IPS DF 19.7 (cell line): ENCODE measurements around the gene ALG13.
"Not testable (repeated sequence)": the region's sequence is repeated elsewhere in the genome, so short reads cannot be mapped to it uniquely, and the experiment has no call there.

Experiments used
- DNase-seq: peaks from one replicate; pipeline ENCODE4 v3.0.0-alpha.2; 2013; ENCODE audit warnings: low read depth, low spot score

The ALG13 gene

GRCh38 chrX:111680988-111681779 is at the start of gene ALG13:
Gene ALG13, plus strand, starts transcription at chrX:111681170. Its CDS starts 49 bp downstream, at chrX:111681219.
- DNase-seq: peak; percentile 42

GRCh38 chrX:111634823-111635729 is 45.9 kb upstream of the ALG13 start:
- no peak for DNase-seq

- DNase-seq: no peak
These were observed 39.0 kb upstream of the ALG13 start for GRCh38 chrX:111641969-111642368.

- not testable (repeated sequence) for DNase-seq
These were observed 35.8 kb upstream of the ALG13 start for GRCh38 chrX:111645165-111645564.

GRCh38 chrX:111645607-111646006 is 35.4 kb upstream of the ALG13 start:
- no peak for DNase-seq

GRCh38 chrX:111646515-111646914 is 34.5 kb upstream of the ALG13 start:
- DNase-seq: no peak

- DNase-seq: no peak
These were observed 32.2 kb upstream of the ALG13 start for GRCh38 chrX:111648802-111649201.

GRCh38 chrX:111649638-111650037 is 31.3 kb upstream of the ALG13 start:
- DNase-seq: no peak

GRCh38 chrX:111650845-111651244 is 30.1 kb upstream of the ALG13 start:
- DNase-seq: no peak

- DNase-seq: no peak
These were observed 28.3 kb upstream of the ALG13 start for GRCh38 chrX:111652719-111653118.

- DNase-seq: no peak
These were observed 19.7 kb upstream of the ALG13 start for GRCh38 chrX:111661241-111661640.

GRCh38 chrX:111662292-111662691 is 18.7 kb upstream of the ALG13 start:
- DNase-seq: no peak

GRCh38 chrX:111671668-111672067 is 9.3 kb upstream of the ALG13 start:
- no peak for DNase-seq

GRCh38 chrX:111687305-111687704 is 6.3 kb downstream of the ALG13 start:
- DNase-seq: no peak

GRCh38 chrX:111695297-111695880 is 14.4 kb downstream of the ALG13 start:
- DNase-seq: no peak

GRCh38 chrX:111719426-111720210 is 38.6 kb downstream of the ALG13 start:
- DNase-seq: no peak

GRCh38 chrX:111728096-111728495 is 47.1 kb downstream of the ALG13 start:
- DNase-seq: no peak

- no peak for DNase-seq
These were observed 50.4 kb downstream of the ALG13 start for GRCh38 chrX:111731351-111731750.

GRCh38 chrX:111736571-111736970 is 55.6 kb downstream of the ALG13 start:
- DNase-seq: no peak

GRCh38 chrX:111742018-111742417 is 61.0 kb downstream of the ALG13 start:
- DNase-seq: no peak

GRCh38 chrX:111743316-111743715 is 62.3 kb downstream of the ALG13 start:
- no peak for DNase-seq
